GM21381 (cell line): Measurements from ENCODE around the gene TTYH3.
"Not testable (repeated sequence)": the region's sequence is repeated elsewhere in the genome, so short reads cannot be mapped to it uniquely, and the experiment has no call there.

Source experiments
- ATAC-seq: cut with Tn5 transposase; IDR thresholded peaks from one replicate; pipeline ENCODE4 v1.9.1; 2021; ENCODE audit warnings: mild to moderate bottlenecking, moderate library complexity; ENCODE audit not compliant: unreplicated experiment

Gene TTYH3

GRCh38 chr7:2662273-2663120 is 30.7 kb downstream of the TTYH3 start:
- ATAC-seq: no peak

DNA sequence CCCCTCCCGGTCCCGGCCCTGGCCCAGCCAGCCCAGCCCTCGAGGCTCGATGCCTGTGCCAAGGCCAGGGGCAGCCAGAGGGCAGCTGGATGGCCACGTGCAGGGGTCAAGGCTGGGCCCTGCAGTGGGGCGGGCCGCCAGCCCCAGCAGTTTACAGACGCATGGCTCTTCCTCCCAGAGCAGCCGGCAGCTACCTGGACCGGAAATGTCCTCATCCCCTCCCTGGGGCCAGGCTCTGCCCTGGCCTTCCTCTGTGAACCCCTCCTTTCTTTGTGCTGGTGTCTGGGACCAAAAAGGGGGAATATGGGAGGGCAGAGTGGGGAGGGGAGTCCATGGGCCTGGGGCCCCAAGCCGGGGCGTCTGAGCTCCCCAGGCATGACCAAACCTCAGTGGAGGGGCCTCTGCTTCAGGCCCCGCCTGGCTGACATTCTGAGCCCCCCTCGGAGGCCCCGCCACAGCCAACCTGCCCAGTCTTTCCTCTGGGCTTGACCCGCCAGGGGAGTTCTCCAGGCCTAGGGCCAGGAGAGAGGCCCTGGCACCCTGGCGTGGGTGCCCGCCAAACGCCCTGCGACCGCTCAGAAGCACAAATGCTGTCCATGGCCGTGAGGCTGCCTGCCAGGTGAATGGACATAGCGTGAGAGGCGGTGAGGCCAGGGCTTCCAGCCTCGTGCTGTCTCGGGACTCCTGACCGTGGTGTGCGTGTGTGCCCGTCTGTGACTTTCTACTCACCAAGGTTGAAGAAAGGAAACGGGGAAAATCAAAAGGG is 31.5 kb downstream of the TTYH3 start:
- ATAC-seq: no peak

DNA sequence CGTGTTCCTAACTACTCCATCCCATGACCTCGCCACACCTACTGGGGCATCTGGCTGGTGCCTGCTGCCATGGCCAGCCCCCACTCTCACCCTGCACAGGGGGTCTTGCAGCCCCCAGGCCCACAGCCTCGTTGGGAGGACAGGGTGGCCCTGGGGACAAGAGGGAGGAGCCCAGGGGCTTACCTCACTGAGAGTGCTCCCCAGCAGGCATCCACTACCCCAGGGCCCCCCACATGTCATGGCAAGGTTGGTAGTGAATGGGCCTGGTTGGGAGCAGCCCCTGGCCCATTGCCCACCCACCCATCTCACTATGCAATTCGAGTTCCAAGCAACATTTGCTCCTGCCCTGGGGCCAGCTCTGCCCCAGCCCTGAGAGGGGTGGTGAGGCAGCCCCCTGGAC is 32.2 kb downstream of the TTYH3 start:
- ATAC-seq: no peak

- ATAC-seq: no peak
These were observed 33.6 kb downstream of the TTYH3 start for GRCh38 chr7:2665359-2665791.

DNA sequence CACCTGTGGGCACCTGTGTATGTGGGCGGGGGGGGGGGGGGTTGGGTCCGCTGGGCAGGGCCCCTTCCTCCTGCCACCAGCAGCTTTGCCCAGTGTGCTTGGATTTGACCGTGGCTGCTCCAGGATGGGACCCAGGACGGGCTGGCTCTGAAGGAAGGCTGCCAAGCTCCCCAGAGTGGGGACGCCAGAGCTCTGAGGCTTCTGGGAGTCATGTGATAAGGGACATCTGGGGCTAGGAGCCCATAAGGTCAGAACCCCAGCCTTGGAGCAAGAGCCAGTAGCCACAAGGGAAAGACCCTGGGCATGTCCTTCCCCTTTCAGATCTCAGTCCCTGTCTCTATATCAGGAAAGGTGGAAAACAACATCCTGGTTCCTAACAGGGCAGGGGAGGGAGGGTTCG is 34.4 kb downstream of the TTYH3 start:
- no peak for ATAC-seq

DNA sequence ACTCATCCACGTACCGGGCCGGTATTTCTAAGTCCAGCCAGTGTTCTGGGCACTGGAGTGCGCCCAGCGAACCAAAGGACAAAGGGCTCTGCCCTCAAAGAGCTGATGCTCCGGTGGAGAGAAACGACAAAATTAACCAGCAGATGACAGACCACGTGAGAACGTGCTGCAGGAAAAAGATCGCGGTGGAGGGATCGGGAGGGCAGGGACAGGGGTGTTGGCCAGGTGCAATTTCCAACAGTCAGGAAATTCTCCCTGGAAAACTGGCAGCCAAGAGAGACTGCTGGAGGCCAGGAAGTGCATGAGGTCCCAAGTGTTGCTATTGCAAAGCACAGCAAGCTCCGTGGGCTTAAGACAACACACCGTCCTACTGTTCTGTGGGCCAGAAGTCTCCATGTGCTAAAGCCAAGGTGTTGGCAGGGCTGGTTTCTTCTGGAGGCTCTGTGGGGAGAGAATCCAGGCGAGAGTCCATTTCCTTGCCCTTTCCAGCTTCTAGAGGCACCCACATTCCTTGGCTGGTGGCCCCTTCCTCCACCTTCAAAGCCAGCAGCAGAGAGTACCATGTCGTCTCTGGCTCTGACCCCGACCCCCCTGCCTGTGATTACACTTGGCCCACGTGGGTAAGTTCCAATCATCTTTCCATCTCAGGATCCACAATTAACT is 34.9 kb downstream of the TTYH3 start:
- ATAC-seq: no peak

- ATAC-seq: no peak
These were observed 36.1 kb downstream of the TTYH3 start for GRCh38 chr7:2667843-2668242.

GRCh38 chr7:2668401-2668800 is 36.6 kb downstream of the TTYH3 start:
- ATAC-seq: no peak

DNA sequence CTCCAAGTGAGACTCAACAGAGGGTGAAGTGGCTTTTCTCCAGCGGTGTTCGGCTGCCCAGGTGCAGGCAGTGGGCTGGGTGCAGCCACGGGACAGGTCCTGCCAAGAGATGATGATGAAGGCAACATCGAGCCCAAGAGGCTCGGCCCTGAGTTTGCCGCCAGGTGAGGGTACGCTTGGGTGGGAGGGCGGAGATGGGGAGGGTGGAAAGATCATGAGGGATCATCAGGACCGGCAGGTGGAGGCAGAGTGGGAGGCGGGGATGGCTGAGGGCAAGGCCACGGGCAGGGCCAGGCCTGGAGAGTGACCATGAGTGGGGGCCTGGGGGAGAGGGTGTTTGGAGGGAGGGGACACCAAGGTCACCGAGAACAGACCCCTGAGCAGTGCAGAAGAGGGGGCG is 38.4 kb downstream of the TTYH3 start:
- no peak for ATAC-seq

- peak; percentile 90 for ATAC-seq
These were observed 39.1 kb downstream of the TTYH3 start for GRCh38 chr7:2670720-2671391.

- ATAC-seq: not testable (repeated sequence)
These were observed 41.4 kb downstream of the TTYH3 start for GRCh38 chr7:2673214-2673613.

- no peak for ATAC-seq
These were observed 42.1 kb downstream of the TTYH3 start for GRCh38 chr7:2673934-2674333.

- ATAC-seq: no peak
These were observed 43.5 kb downstream of the TTYH3 start for GRCh38 chr7:2675256-2675764.

DNA sequence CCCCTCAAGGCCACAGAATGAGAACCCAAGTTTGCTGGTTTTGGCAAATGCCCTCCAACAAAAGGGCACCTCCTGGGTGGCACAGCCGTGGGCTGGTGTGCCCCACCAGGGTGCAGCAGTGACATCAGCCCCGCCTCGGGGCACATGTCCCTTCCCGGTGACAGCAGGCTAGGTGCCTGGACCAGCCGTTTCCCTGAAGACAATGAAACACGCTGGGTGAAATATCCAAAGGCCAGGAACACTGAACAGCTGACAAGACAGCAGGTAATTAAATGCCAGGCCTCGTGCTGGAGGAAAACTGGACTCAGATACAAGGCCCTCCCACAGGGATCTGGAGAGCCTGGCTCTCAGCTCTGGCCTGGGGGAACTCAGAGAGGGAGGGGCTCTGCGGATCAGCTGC is 44.8 kb downstream of the TTYH3 start:
- not testable (repeated sequence) for ATAC-seq

DNA sequence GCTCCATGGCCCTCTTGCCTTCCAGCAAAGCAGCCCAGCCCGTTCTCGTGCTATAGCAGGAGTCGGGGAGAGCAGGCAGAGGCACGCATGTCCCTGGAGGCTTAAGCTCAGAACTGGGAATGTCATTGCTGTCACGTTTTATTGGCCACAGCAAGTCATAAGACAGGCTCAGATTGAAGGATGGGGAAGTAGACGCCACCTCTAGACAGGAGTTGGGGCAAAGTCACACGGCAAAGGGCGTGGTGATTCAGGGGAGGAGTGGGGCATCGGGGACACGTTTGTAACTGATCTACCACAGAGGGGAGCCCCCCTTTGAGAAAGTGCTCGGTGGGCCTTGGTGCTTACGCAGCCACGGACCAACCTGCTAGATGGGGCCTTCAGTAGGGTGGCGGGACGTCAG is 46.7 kb downstream of the TTYH3 start:
- not testable (repeated sequence) for ATAC-seq

DNA sequence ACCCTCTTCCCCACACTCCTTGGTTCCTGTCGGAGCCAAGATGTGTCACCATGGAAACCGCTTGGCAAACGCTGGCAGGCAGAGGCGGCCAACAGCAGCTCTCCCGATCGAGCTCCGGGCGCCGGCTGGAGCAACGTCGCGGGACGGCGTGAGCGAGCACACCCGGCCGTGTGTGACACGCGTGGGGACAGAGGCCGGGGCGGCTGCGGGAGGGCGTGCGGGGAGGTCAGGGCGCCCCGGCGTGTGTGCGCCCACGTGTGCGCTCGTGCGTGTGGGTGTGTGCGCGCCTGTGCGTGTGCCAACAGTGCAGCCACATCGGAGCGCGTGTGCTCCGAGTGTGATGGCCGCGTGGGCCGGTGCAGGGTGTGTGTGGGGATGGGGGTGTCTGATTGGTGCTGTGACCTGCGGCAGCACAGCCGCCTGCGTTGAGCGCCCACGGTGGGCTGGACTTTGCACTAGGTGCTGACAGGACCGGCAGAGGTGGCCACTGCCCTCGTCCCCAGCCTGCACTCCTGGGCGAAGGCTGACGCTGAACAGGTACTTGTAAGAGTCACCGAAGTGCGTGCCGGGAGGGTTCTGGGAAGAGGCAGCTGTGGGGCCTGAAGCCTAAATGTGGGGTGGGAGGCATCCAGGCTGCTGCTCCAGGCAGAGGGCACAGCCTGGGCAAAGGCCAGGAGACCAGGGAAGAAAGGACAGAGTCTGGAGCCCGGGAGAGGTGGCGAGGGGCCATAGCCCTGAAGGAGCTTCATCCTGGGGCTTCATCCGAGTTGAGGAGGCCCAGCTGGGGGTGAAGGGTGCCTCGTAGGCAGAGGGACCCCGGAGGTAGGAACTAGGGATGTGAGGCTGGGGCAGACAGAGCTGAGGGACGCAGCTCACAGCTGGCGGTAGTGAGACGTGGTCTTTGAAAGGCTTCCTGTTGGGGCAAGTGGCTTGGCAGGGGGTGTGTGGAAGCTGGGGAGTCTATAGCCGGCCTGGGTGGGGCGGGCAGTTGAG is 47.6 kb downstream of the TTYH3 start:
- ATAC-seq: not testable (repeated sequence)

- no peak for ATAC-seq
These were observed 48.5 kb downstream of the TTYH3 start for GRCh38 chr7:2680256-2680655.

DNA sequence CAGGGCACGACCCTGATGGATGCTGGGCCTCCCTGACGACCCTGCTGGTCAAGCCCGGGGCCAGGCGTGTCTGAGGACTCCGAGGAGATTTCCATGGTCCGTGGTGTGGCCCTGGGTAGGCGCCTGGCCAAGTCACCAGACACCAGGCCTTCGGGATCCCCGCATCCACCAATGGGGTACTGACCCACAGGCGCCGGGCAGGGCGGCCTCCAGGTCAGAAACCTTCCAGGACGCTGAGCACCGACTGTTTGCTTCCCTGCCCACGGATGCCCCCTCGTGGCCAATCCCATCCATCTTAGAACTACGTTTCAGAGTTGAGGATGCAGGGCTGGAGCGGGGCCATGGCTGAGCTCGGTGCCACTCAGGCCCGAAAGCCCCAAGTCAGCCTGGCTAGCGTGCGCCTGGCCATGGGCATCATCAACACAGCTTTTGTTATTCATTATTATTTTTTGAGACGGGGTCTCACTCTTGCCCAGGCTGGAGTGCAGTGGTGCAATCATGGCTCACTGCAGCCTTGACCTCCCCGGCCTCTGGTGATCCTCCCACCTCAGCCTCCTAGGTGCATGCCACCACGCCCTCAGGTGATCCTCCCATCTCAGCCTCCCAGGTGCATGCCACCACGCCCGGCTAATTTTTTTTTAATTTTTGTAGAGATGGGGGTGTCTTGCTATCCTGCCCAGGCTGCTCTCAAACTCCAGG is 49.2 kb downstream of the TTYH3 start:
- ATAC-seq: no peak
